Esophagus squamous epithelium (tissue), 5 donors: ENCODE results near the gene GLIS2. TPM values are rescaled to one million over a fixed set of nuclear protein-coding genes. Genes with fewer than 3 reads are reported as not detected.

Experiments
- DNase-seq: peaks from one replicate; lab custom pipeline; 2025; lab: John Stamatoyannopoulos, UW
- H3K27ac ChIP-seq, 4 donors: fragments of 200-600 bp; sonication (generic); one replicate each; pipeline ENCODE4 v1.5.1; 2016 to 2019; ENCODE audit warnings: mild to moderate bottlenecking in 1 of 4
- H3K27me3 ChIP-seq, 4 donors: fragments of 200-600 bp; sonication (generic); 1 replicate in 3 of 4; 2 replicates in 1 of 4; pipeline versions ENCODE4 v1.5.1 to v1.6.0; 2017 to 2021; ENCODE audit warnings: antibody characterized with exemption in 1 of 4
- H3K36me3 ChIP-seq, 3 donors: fragments of 200-600 bp; sonication (generic); one replicate each; pipeline ENCODE4 v1.5.1; 2016 to 2019
- H3K4me1 ChIP-seq, 3 donors: fragments of 200-600 bp; sonication (generic); one replicate each; pipeline ENCODE4 v1.5.1; 2017 to 2019
- H3K4me3 ChIP-seq, 4 donors: fragments of 200-600 bp; sonication (generic); 1 replicate in 3 of 4; 2 replicates in 1 of 4; pipeline ENCODE4 v1.5.1; 2016 to 2019; ENCODE audit warnings: mild to moderate bottlenecking in 2 of 4, moderate library complexity in 1 of 4
- H3K9me3 ChIP-seq, 3 donors: fragments of 200-600 bp; sonication (generic); one replicate each; pipeline ENCODE4 v1.5.1; 2016 to 2019
- CTCF ChIP-seq, 6 experiments: fragments of 450-650 bp in 4 of 6; fragments of 200-600 bp in 2 of 6; sonication (generic) in 2 of 6; IDR thresholded peaks; one replicate each; pipeline ENCODE4 v1.5.1; 2016 to 2019; ENCODE audit warnings: antibody characterized with exemption in 6 of 6, mild to moderate bottlenecking in 4 of 6, moderate library complexity in 4 of 6
- POLR2A ChIP-seq, 4 donors: fragments of 450-650 bp; IDR thresholded peaks; one replicate each; pipeline ENCODE4 v1.6.1; 2017; ENCODE audit warnings: antibody characterized with exemption in 4 of 4, mild to moderate bottlenecking in 4 of 4, moderate library complexity in 3 of 4
- WGBS, 2 donors: methylation state at CpG; one replicate each; pipeline ENCODE4 v1.1.5; 2018; 5-methylcytosine and 5-hydroxymethylcytosine counted together
- intact Hi-C: fragments of 100-400 bp; cut with DNase I; formaldehyde crosslinking; loops from one replicate; pipeline ENCODE4 v1.15.0; 2022
- total RNA-seq, 4 donors: library from RNA; depleted of rRNA; stranded (reverse); fragments of >200 nt; gene quantifications; one replicate each; pipeline ENCODE4 v1.1.0, GENCODE V29; 2016
- donor health status: DM: yes; HTN: yes; CAD: no.

GLIS2 gene
- total RNA-seq, 4 donors from 2014 or later, result 0.30 to 1.7 (median 0.67) TPM

- no peak overlapping the region for H3K27ac ChIP-seq
- H3K4me1 ChIP-seq, result peaks cover 0 to 20% (median 0%) of the 10 kb centered on the region in 3 donors
- H3K36me3 ChIP-seq, result peaks cover 8 to 82% (median 10%) of the 10 kb centered on the region in 3 donors
- intact Hi-C loops, result no loop called here
- no peaks in the 10 kb centered on the region for H3K27me3 ChIP-seq
- H3K4me3 ChIP-seq, result no peak overlapping the region
- no peak for TF ChIP-seq CTCF (IDR thresholded peaks at IDR 0.05)
- no peak for TF ChIP-seq POLR2A (IDR thresholded peaks at IDR 0.05)
- no peaks in the 10 kb centered on the region for H3K9me3 ChIP-seq
- 100% methylated on average over 1 to 2 of the region's 10 CpGs for WGBS, 2 donors
- DNase-seq, result no peak
These were observed 22.9 kb downstream of the GLIS2 start for GRCh38 chr16:4338712-4339299.

GRCh38 chr16:4339455-4339854 is 23.6 kb downstream of the GLIS2 start:
- Histone ChIP-seq H3K9me3 (no peaks in the 10 kb centered on the region), H3K36me3 (peaks cover 8 to 80% (median 10%) of the 10 kb centered on the region in 3 donors), H3K4me1 (peaks cover 0 to 20% (median 0%) of the 10 kb centered on the region in 3 donors), H3K4me3 (no peak overlapping the region), H3K27me3 (no peaks in the 10 kb centered on the region), H3K27ac (no peak overlapping the region)
- WGBS, 2 donors, result 62 to 79% methylated on average over 6 to 10 of the region's 10 CpGs
- intact Hi-C loops, result no loop called here
- no peak for DNase-seq
- TF ChIP-seq CTCF (IDR thresholded peaks at IDR 0.05) (no peak), POLR2A (IDR thresholded peaks at IDR 0.05) (no peak)

GRCh38 chr16:4339909-4340308 is 24.0 kb downstream of the GLIS2 start:
- H3K9me3 ChIP-seq, result no peaks in the 10 kb centered on the region
- no peak for TF ChIP-seq POLR2A (IDR thresholded peaks at IDR 0.05)
- no peak for TF ChIP-seq CTCF (IDR thresholded peaks at IDR 0.05)
- DNase-seq, result no peak
- H3K36me3 ChIP-seq, result peaks cover 8 to 76% (median 10%) of the 10 kb centered on the region in 3 donors
- WGBS, 2 donors, result 47 to 87% methylated on average over 3 to 6 of the region's 14 CpGs
- intact Hi-C loops, result no loop called here
- H3K4me1 ChIP-seq, result peaks cover 0 to 23% (median 0%) of the 10 kb centered on the region in 3 donors
- H3K27ac ChIP-seq, result no peak overlapping the region
- no peaks in the 10 kb centered on the region for H3K27me3 ChIP-seq
- H3K4me3 ChIP-seq, result no peak overlapping the region

GRCh38 chr16:4340443-4340842 is 24.6 kb downstream of the GLIS2 start:
- Histone ChIP-seq H3K36me3 (peaks cover 8 to 70% (median 10%) of the 10 kb centered on the region in 3 donors), H3K27ac (no peak overlapping the region), H3K9me3 (no peaks in the 10 kb centered on the region), H3K4me3 (no peak overlapping the region), H3K4me1 (peaks cover 0 to 28% (median 0%) of the 10 kb centered on the region in 3 donors), H3K27me3 (no peaks in the 10 kb centered on the region)
- intact Hi-C loops, result no loop called here
- DNase-seq, result no peak
- 90 to 100% methylated on average over 1 of the region's 6 CpGs for WGBS, 2 donors
- TF ChIP-seq CTCF (IDR thresholded peaks at IDR 0.05) (no peak), POLR2A (IDR thresholded peaks at IDR 0.05) (no peak)

GRCh38 chr16:4341250-4341649 is 25.4 kb downstream of the GLIS2 start:
- Histone ChIP-seq H3K4me1 (peaks cover 0 to 36% (median 0%) of the 10 kb centered on the region in 3 donors), H3K36me3 (peaks cover 8 to 64% (median 10%) of the 10 kb centered on the region in 3 donors)
- intact Hi-C loops, result no loop called here

More at GRCh38 chr16:4341250-4341649, 25.4 kb downstream of the GLIS2 start:
- Histone ChIP-seq H3K4me3 (no peak overlapping the region), H3K9me3 (no peaks in the 10 kb centered on the region), H3K27me3 (no peaks in the 10 kb centered on the region), H3K27ac (no peak overlapping the region)
- no peak for DNase-seq
- WGBS, 2 donors, result 88 to 97% methylated on average over 6 to 11 of the region's 13 CpGs
- TF ChIP-seq CTCF (IDR thresholded peaks at IDR 0.05), result no peak
- TF ChIP-seq POLR2A (IDR thresholded peaks at IDR 0.05), result no peak
